Measurements from ENCODE around the gene BCL6.

Gene BCL6

DNA sequence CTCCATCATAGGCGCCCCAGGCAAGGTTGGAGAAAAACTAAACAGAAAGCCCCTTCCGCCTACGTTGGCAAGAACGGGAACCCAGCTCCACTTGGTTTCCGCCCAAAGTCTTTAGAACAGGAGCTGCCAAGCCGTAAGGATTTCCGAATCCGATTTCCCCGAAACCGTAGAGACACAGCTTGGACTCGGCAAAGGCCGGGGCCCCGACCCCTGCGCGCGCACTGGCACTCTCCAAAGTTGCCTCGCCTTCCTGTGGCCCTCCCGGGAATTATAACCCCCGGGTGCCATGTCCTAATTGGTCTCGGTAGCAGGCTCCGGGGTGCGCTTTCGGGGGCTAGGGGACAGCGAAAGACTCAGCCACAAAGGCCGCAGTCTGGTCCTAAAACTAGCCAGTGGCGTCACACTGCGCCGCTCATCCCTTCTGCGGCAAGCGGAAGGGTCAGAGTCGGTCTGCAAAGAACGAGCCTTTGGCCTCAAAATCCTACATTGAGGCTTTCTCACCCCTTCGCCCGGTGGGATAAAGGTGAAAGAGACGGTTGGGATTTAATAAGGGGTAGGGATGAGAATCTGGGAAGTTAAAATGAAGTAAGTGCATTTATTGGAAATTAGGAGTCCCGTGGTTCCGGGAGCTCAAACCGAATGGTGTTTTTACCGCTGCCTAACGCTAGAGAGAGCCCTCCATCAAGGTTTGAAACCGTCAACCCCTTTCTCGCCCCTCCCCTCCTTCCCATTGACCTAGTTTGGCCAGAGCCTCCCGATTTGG is 6.8 kb downstream of the BCL6 start:
- DNase-seq, result peak; percentile 70

DNA sequence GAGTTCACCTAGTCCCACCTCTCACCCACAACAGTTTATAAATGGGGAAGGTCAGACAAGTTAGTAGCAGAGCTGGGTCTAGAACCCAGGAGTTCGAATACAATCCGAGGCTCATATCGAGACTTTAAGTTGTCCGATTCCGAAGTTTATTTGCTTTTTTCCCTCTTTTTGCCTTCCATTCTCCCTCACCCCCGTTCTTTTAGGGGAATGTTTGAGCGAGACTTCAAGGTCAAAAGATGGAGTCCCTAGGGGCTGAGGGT is 7.3 kb downstream of the BCL6 start:
- DNase-seq, result no peak

DNA sequence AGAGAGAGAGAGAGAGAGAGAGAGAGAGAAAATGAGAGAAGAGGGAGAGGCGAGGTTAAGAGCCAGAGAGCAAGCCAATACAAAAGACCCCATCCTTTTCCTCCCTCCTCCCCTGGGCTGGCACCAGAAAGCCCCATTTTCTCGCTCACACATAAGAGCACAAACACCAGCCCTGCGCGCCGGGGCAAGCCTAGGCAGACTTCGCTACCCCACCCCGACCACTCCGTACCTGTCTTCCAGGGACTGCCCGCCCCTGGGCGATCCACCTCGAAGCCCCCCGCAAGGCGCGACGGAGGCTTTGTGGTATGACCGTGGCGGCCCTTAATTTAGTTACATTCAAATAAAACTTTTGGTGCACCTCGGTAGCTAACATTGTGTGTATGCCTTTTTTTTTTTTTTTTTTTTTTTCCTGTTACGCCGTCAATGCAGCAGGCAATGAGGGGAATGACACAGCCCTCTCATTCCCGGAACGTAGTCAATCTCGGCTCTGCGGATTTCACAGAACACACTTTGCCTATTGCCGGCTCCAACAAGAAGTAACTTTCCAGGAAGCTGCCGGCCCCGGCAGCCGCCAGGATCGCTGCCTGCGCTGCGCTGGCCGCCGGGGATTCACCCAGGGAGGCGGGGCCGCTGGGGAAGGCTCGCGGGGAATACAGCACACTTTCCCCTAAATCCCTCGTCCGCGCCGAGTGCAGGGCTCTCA is 7.7 kb downstream of the BCL6 start:
- peak; percentile 79 for DNase-seq

DNA sequence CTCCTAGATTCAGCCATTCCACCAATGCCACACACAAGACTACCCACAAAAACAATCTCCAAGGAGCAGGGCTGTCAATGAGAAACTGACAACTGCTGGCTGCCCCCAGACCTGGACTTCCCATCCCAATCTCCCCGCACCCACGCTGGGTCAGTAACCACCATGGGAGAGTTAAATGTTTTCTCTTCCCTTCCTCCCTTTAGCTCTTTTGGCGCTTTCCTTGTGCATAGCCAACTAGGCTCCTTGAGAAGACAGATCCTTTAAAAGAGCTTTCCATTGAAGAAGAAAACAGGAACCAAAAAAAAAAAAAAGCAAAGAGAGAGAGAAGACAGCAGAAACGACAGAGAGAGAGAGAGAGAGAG is 8.3 kb downstream of the BCL6 start:
- no peak for DNase-seq

DNA sequence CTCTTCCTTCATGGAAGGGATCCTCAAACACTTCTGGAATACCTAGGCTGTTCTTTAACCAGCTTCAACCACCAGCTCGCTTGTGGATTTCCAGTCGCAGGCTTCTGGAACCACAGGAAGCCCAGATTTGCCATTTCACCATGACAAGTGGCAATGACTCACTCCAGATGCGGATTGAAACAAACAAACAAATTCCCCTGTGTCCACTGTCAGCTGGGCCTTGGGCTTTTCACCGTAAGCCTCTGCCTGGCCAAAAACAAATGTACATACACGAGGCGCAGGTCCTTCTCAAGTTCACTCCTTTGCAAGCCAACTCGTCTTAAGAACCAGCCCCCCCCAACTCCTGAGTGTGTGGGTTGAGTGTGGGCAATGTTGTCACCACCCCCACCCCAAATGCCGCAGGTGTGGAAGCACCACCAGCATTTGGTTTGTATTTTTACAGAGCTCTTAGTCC is 8.8 kb downstream of the BCL6 start:
- DNase-seq, result peak; percentile 42

DNA sequence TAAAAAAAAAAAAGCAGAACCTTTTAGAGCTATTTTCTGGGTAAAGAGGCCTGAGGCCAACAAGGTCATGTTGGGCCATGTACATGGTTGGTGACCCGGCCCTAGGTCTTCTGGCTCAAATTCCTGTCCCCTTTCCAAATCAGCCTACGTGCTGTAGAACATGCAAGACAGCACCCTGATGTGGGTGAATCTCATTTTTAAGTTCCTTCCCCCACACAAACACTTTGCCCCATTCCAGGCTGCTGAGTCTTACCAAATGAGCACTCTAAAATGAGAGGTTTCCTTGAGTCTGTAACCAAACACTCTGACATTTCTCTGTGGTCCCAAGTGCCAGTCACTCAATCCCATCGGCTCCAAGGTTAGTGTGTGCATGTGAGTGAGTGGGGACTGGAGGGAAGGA is 9.4 kb downstream of the BCL6 start:
- no peak for DNase-seq

DNA sequence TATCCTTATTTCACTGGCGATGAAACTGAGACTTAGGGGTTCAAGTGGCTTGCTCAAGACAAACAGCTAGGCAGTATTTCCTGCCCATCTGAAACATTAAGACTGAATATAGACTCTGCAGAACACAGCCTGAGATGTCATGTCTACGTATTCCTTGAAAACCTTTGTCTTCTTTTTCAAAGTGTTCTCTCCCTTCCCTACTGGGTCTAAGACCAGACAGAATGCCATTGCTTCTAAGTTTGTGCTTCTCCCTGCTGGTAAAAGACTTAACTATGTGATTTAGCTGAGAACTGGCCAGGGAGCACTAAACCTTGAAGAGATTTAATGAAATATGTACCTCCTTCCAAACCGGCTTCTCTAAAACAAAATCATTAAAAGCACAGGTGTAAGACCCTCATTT is 9.9 kb downstream of the BCL6 start:
- DNase-seq, result no peak

DNA sequence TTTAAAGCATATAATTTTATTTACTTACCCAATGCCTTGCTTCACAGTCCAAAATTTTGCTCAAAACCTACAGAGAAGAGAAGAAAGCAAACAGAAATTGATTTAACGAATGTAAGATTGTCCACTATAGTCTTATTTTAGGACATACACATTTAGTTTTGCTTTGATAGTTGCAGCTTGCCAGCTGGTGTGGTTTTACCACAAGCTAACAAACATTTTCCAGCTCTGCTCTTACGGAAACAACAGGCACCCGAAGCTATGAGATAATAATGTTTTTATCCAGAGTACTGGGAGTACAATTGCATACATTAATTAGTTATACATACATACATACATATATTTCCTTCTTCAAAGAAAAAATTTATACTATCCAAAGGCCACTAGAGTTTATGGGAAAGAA is 10.4 kb downstream of the BCL6 start:
- DNase-seq, result no peak

DNA sequence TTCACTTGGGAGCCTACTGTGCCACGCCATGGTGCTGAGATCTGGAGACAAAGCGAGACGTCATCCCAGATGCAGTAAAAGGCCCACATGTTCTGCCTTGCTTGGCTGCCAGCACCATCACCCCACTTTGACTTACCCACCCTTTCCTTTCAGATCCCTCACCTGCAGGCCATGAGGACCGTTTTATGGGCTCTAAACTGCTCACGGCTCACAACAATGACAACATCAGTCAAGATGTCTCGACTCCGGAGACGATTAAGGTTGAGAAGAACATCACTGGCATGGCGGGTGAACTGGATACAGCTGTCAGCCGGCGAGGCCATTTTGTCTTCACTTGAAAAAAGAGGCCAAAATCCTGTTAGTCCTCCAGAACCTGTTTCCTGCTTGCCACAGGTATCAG is 11.9 kb downstream of the BCL6 start:
- DNase-seq, result no peak

DNA sequence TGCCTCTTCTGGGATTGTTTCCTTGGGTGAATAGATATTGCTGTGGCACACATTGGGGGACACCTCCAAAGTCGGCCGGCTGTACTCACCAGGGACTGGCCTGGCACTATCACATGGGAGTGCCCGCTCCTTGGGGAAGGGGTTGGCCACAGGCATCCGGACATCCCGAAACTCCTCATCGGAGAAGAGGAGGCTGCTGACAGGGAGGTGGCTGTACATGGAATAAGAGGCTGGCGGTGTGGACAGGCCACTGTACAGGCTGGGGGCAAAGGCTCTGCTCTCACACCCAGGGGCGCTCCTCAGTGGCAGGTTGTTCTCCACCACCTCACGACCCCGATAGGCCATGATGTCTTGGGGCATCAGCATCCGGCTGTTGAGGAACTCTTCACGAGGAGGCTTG is 15.7 kb downstream of the BCL6 start:
- DNase-seq, result no peak

DNA sequence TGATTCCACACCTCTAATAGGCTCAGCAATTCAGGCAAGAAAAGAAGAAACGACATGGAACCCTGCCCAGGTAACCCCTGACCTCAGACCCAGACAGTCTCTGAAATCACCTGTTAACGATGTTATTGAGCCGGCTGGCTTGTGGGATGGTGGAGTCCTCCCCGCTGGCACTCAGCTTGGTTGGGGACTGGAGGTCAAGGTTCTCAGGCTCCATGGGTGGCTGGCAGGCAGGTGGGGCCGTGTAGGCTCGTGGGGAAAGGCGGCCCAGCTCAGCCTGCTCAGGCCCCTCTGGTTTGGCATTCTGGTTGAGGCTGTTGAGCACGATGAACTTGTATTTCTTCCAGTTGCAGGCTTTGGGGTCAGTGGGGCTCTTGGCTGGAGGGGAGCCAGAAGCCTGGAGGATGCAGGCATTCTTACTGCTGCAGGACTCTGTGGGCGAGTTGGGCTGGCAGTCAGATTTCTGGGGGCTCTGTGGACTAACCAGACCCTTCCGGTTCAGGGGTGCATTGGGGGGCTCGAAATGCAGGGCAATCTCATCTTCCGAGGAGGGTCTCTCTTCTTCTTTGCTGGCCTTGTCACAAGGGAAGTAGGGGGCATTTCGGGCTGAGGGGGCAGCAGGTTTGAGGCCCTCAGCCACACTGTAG is 16.2 kb downstream of the BCL6 start:
- no peak for DNase-seq

DNA sequence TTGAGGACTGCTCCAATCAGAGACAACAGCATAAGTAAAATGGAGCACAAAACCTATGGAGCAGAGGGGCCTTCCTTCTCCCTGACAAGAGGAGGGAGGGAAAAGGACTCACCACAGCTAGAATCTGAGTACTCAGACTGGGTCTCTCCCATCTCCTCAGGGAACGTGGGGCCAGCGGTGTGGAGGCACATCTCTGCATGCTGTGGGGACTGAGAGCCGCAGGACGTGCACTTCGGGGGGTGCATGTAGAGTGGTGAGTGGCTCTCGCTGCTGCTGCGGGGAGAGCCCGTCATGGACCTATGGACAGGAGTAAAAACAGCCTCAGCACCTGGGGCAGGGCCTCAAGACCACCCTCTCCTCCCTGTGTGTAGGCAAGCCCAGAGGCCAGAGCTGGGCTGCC is 17.0 kb downstream of the BCL6 start:
- no peak for DNase-seq

DNA sequence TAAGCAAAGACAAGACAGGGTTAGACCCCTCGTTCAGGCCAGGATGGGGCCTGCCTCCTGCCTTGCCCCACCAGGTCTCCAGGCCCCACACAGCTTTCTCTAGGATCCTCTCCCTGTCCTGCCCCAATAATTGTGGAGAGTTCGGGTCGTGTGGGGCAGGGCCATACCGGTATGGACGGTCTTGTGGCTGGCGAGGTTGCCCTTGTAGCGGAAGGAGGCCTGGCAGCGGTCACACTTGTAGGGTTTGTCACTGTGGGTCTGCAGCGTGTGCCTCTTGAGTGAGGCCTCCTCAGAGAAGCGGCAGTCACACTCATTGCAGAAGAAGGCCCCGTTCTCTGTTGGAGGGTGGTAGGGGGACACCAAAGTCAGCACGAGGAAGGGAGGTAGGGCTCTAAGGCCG is 18.7 kb downstream of the BCL6 start:
- no peak for DNase-seq

DNA sequence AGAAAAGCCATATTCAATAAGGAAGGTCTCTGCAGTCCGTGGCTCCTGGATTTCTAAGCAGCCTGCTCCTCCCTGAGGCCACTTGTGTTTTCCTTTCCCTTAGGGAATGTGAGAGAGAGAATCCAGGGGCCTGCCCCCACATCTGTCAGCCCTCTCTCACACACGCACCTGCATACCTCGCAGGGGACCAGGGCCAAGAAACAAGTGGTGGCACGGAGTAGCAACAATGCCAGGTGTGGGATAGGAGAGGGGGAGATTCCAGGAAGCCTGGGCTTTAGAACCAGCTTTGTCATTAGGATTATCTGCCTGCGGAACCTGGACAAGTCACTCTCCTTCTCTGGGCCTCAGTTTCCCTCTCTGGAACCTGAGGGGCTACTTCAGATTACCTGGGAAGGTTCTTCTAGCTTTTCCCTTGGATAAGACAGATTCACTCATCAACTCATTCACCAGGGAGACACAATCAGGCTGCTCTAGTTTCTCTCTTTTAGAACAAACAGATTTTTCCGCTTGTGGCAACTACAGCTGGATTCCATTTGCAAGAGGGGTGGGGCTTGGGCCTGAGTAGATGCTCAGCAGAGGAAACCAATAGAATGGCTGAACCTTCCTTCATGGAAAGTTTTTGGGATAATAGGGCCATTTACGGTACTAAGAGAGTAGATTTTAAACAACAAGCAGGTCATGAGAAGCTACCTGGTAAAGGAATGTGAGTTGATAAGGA is 19.5 kb downstream of the BCL6 start:
- no peak for DNase-seq

DNA sequence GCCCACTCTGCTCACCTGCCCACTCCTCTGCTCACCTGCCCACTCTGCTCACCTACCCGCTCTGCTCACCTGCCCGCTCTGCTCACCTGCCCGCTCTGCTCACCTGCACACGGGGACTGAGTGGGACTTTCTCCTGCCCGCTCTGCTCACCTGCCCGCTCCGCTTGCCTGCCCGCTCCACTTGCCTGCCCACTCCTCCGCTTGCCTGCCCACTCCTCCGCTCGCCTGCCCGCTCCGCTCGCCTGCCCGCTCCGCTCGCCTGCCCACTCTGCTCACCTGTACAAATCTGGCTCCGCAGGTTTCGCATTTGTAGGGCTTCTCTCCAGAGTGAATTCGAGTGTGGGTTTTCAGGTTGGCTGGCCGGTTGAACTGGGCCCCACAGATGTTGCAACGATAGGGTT is 20.0 kb downstream of the BCL6 start:
- no peak for DNase-seq

DNA sequence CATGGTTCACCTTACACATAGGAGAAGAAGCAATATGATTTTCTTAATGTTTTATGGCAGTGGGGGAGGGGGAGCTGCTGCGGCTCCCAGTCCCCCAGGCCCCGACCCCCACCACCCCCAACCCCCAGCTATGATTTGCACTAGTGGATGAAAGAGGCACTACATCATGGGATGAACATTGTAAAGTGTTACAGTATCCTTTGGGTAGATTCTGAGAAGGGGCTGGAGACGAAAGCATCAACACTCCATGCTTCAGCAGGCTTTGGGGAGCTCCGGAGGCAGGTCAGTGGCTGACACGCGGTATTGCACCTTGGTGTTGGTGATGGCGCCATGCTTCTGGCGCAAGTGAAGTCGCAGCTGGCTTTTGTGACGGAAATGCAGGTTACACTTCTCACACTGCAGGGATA is 23.1 kb downstream of the BCL6 start:
- no peak for DNase-seq

DNA sequence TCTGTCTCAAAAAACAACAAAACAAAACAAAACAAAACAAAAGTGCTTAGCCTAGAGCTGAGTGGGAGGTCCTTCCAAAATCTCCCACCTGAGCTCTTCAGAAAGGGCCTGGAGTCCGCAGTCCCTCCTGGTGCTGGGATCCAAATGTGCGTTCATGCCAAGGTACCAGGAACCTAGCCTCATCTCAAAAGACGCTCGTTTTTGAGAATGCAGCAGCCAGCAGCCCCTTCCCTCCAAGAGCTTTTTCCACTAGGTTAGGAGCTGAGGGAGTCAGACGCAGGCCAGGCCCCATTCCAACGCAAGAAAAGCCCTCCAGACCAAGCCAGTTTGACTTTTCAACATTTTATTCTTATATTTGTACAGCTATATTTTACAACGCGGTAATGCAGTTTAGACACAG is 24.2 kb downstream of the BCL6 start:
- DNase-seq, result no peak

DNA sequence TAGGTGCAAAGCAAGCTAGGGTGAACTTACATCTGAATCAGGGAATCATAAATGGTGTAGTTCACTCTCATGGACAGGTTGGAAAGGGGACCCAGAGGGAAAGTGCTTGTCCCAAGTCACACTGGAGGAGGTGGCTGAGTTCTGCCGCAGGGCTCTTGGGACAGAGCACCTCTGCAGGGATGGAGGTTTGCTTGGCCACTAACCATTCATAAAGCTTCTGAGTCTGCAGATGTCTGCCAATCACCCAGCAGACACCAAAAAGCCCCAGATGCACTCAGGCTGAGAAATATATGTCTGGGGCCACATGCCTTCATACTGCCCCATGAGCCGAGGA is 25.0 kb downstream of the BCL6 start:
- DNase-seq, result no peak

DNA sequence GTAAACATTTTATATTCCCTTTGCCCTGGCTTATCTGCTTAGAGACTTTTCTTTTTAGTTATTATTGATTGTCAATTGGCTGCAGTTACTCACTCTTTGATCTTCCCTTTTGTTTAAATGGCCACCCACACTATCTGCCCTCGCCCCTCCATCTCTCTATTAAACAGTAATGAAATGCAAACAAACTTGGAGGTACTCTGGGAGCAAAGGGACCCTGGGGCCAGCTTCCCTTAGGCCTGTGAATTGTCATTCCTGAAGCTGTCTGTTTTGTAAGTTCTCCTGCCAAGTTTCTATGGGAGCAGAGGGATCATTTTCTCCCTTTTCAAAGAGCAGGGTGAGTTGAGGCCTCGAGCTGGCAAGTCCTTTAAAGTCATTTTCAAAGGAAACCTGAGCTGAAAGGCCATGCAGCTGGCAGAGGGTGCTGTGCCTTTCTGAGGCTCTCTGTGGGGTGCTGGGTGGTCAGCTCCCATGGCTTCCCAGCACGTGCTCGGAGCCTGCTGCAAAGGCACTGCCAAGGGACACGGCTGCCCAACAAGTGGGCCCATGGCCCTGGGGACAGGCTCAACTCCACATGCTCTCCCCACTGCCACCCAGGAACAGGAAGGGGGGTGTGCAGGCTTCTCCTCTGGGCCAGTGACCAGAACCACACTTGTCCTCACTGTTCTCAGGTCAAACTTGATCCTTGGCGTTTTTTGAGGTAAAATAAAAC is 25.5 kb downstream of the BCL6 start:
- no peak for DNase-seq

DNA sequence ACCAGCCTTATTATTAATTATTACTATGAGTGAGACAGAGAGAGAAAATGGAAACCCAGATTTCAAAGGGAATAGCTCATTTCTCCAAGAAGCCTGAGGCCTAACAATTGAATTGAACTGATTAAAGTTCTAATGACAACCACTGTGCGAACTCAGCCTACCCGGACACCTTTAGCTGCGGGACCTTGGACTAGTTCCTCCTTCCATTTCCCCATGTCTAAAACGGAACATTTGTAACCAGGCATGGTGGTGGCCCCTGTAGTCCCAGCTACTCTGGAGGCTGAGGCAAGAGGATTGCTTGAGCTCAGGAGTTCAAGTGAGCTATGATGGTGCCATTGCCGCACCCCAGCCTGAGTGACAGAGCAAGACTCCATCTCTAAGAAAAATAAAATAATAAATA is 26.5 kb downstream of the BCL6 start:
- DNase-seq, result no peak

DNA sequence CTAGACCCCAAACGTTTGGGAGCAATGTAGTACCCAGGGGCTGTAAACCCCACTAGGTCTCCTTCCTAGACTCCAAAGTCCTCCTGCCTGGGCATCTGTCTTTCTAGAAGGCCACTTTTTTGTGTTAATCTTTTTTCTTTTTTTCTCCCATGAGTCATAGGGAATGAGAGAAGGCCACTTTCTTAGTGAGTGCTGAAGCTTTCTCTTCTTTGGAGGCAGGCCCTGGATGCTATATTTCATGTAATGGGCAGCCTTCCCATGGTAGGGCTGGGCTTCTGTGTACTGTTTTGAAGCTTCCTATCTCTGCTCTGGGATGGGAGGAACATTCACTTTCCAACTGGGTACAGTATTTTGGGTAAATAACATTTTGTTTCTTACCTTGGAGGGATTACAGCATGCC is 27.7 kb downstream of the BCL6 start:
- DNase-seq, result no peak

DNA sequence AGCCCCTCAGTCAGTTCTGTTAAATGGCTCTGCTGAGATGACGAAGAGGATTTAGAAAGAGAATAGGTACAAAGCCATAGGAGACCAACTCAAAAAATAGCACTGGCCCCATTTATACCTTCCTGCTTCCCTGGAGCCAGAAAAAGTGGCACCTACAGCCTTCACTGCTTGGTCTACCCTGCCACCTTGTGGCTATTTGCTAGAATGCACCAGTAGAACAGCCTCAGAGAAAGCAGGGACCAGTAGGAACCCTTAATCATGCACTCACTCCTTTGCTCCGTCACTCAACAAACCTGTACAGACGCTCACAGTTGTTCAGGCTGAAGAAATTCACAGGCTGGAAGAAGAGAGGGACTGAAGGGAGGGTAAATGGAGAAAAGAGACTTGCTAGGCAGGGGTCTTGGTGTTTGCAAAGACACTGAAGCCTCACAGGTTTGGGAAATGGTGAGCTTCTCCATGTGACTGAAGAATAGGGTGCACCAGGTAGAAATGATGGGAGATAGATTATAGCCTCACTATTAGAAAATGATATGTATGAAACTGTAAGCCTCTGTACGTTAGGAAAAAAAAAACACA is 30.8 kb downstream of the BCL6 start:
- DNase-seq, result peak; percentile 60

DNA sequence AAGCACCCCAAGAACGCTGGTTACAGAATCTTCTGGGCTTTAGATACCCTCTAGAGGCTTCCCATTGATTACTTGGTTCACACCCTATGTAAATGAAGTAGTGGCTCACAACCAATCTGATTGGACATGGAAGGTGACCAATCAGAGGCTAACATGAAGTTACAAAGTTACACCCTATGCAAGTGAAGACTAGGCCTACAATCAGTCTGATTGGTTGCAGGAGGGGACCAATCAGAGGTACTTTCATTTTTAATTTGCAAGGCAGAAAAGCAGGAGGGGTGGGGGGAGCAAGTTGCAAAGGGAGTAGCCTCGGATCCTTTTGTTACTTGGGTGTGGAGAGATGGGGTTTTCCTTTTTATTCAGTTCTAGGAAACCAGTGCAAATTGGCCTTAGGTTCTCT is 31.8 kb downstream of the BCL6 start:
- no peak for DNase-seq
